Epithelial cell of proximal tubule (primary cell): Measurements from ENCODE around the gene ELAVL3. TPM values are rescaled to one million over a fixed set of nuclear protein-coding genes. Genes with fewer than 3 reads are reported as not detected.

Experiments used
- DNase-seq: peaks from one replicate; pipeline ENCODE4 v3.0.0-alpha.2; 2011; ENCODE audit warnings: low read depth
- H3K4me3 ChIP-seq: 2 replicates; pipeline ENCODE4 v1.5.1; 2011; ENCODE audit warnings: low read depth, mild to moderate bottlenecking, low read length
- total RNA-seq: library from RNA; depleted of rRNA; stranded (reverse); fragments of >200 nt; gene quantifications from 2 replicates; pipeline ENCODE4 v1.2.3, GENCODE V29; 2015
- TF ChIP-seq, protein P1 (sequence below): conservative IDR thresholded peaks from 2 replicates; pipeline ENCODE4 v1.5.1; 2012; ENCODE audit warnings: low read depth, mild to moderate bottlenecking, low read length

ELAVL3 gene
- total RNA-seq, 1 donor from 2014 or later, result not detected

DNA sequence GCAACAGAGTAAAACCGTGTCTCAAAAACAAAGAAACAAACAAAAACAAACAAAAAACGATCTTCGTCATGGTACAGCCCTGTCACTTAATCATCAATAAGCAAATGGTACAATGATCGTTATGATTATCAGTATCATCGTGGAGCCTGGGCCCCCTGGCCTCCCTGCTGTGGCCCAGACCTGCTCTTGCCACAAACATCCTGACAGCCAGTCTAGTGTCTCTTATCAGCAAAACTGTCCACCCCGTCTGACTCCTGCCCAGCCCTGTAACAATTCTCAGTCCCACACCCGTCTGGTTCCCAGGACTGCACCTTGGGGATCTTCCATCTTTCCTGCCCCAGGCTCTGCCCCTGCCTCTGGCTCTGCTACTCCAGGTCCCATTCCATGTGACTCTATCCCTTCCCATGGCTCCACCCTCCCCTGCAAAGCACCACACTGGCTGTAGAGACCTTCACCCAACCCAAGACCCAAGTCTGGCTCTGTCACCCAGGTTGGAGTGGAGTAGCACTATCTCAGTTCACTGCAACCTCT is 19.1 kb upstream of the ELAVL3 start:
- TF ChIP-seq, protein P1, sequence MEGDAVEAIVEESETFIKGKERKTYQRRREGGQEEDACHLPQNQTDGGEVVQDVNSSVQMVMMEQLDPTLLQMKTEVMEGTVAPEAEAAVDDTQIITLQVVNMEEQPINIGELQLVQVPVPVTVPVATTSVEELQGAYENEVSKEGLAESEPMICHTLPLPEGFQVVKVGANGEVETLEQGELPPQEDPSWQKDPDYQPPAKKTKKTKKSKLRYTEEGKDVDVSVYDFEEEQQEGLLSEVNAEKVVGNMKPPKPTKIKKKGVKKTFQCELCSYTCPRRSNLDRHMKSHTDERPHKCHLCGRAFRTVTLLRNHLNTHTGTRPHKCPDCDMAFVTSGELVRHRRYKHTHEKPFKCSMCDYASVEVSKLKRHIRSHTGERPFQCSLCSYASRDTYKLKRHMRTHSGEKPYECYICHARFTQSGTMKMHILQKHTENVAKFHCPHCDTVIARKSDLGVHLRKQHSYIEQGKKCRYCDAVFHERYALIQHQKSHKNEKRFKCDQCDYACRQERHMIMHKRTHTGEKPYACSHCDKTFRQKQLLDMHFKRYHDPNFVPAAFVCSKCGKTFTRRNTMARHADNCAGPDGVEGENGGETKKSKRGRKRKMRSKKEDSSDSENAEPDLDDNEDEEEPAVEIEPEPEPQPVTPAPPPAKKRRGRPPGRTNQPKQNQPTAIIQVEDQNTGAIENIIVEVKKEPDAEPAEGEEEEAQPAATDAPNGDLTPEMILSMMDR, result no peak

DNA sequence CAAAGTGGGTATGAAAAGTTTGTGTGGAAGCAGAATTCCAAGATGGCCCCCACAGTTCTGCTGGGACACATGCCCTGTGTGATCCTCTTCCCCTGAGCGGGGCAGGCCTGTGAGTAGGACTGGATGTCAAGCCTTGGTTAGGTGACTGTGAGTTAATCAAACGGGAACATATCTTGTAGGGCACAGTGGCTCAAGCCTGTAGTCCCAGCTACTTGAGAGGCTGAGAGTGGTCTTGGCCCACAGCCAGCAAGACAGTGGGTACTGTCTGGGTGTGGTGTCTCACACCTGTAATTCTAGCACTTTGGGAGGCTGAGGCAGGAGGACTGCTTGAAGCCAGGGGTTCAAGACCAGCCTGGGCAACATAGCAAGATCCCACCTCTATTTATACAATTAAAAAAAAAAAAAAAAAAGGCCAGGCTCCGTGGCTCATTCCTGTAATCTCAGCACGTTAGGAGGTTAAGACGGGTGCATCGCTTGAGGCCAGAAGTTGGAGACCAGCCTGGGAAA is 18.4 kb upstream of the ELAVL3 start:
- TF ChIP-seq, protein P1, result no peak
- no peak overlapping the region for H3K4me3 ChIP-seq
- no peak for DNase-seq

More for the DNA sequence above, 19.1 kb upstream of the ELAVL3 start:
- DNase-seq, result no peak
- no peak overlapping the region for H3K4me3 ChIP-seq

GRCh38 chr19:11496391-11497163 is 15.7 kb upstream of the ELAVL3 start:
- H3K4me3 ChIP-seq, result no peak overlapping the region
- TF ChIP-seq, protein P1, result peak; percentile 79
- peak; percentile 16 for DNase-seq

DNA sequence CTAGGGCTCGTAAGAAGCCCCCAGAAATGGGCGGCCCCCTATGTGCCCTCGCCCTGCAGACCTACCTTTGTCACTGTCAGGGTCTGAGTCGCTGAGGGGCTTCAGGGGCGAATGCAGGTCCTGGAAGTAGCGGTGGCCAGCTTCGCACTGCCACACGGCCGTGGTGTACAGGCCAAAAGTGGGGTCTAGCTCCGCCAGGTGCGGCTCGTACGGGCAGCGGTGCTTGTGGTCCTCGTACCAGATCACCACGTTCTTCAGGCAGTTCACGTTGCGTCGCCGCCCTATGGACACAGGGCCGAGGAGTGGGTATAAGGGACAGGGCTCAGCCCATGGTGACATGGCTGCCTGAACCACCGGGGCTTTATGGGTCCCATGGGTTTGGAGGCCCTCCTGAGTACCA is 15.0 kb upstream of the ELAVL3 start:
- TF ChIP-seq, protein P1, result no peak
- DNase-seq, result no peak

DNA sequence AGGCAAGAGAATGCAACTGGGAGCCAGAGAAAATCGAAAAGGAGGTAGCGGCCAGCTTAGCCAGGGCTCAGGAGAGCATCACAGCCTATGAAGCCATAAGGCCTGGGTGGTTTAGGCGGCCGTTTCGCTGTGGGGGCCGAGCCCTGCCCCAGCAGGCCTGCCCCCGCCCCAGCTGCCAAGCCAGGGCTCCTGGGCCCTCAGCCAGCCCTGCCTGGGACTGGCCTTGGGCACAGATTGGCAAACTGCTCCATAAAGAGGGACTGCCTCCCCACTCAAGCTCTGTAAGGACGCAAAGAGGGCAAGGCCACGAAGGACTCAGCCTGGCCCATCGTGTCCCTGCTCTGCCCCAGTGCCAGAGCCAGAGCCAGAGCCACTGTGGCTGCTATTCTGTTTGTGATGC is 14.6 kb upstream of the ELAVL3 start:
- TF ChIP-seq, protein P1, result no peak
- DNase-seq, result no peak
- H3K4me3 ChIP-seq, result no peak overlapping the region

More for the DNA sequence above, 15.0 kb upstream of the ELAVL3 start:
- no peak overlapping the region for H3K4me3 ChIP-seq

DNA sequence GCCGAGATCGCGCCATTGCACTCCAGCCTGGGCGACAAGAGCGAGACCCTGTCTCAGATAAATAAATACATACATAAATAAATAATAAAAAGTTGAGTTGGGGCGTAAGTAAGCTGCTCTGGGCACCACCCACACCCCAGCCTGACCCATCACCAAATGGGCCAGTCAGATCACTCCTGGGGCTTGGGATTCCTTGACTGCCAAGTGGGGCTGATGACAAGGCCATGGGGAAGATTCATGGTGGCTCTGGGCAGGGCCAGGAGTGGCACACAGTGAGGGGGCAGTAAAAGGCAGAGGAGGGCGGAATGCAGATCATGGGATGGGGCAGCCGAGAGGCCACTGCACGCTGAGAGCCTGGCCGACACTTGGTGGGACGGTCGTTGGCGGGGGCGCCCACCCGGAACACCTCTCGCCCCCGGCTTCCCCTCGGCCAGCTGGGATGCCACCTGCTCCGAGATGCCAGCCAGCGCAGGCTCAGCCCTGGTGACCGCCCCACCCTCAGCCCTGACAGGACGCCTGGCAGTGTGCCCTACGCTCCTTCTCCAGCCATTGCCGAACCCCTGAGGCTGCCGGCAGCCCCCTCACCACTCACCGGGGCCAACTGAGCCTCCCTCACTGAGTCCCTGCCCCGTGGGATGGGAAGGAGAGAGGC is 13.9 kb upstream of the ELAVL3 start:
- H3K4me3 ChIP-seq, result no peak overlapping the region
- DNase-seq, result no peak
- TF ChIP-seq, protein P1, result no peak
